GM21381 (cell line): ENCODE data around the gene ZBTB8A.

Experiments
- ATAC-seq: cut with Tn5 transposase; IDR thresholded peaks from one replicate; pipeline ENCODE4 v1.9.1; 2021; ENCODE audit warnings: mild to moderate bottlenecking, moderate library complexity; ENCODE audit not compliant: unreplicated experiment

Gene ZBTB8A

GRCh38 chr1:32651461-32652073 lies 112.3 kb downstream of the ZBTB8A start:
- ATAC-seq, result no peak

DNA sequence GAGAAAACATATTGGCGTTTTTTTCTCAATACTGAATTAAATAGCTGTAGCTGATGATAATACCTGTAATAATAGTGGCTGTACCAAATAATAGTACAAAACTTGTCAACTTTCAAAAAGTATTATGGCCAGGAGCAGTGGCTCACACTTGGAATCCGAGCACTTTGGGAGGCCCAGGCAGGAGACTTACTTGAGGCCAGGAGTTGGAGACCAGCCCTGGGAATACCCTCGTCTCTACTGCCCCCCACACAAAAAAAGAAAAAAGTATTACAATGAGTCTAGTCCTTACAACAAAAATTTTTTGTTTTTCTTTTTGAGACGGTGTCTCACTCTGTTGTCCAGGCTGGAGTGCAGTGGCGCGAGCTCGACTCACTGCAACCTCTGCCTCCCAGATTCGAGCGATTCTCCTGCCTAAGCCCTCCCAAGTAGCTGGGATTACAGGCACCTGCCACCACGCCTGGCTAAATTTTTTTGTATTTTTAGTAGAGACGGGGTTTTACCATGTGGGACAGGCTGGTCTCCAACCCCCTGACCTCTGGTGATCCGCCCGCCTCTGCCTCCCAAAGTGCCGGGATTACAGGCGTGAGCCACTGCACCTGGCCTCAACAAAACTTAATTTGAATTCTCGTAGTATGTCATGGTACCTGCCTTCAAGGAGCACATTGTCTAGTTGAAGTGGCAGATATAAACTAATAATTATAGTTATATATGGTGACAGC lies 113.2 kb downstream of the ZBTB8A start:
- ATAC-seq, result no peak
